Measurements from ENCODE around the gene CREB5.

The CREB5 gene

GRCh38 chr7:28873365-28873764 is 461.0 kb downstream of the CREB5 start:
- no peak for DNase-seq

- no peak for DNase-seq
Measured at GRCh38 chr7:28874001-28874400, 461.7 kb downstream of the CREB5 start.
